Activated CD8-positive, alpha-beta T cell treated with anti-CD3 and anti-CD28 coated beads for 36 hours (primary cell): ENCODE data around the gene FAM174B. TPM values are rescaled to one million over a fixed set of nuclear protein-coding genes. Genes with fewer than 3 reads are reported as not detected.

Experiments
- ATAC-seq: fragments of 200-7000 bp; cut with Tn5 transposase; one replicate; pipeline ENCODE4 v1.10.0; 2021; ENCODE audit warnings: mild to moderate bottlenecking, moderate library complexity
- CTCF ChIA-PET: fragments of 350-600 bp; sonication (Branson Sonifier 250); formaldehyde crosslinking; loops from one replicate; lab custom pipeline; 2021; ENCODE audit warnings: antibody characterized with exemption; lab: Charles Lee
- POLR2A ChIA-PET: fragments of 350-600 bp; sonication (Branson Sonifier 250); formaldehyde crosslinking; loops from one replicate; lab custom pipeline; 2021; ENCODE audit warnings: antibody characterized with exemption; lab: Charles Lee
- DNase-seq: peaks from one replicate; pipeline ENCODE4 v3.0.0-alpha.2; 2020
- H3K27ac Mint-ChIP-seq: one replicate; pipeline ENCODE4 v1.8.0; 2021; ENCODE audit warnings: mild to moderate bottlenecking, mixed read lengths
- H3K27me3 Mint-ChIP-seq: one replicate; pipeline ENCODE4 v1.8.0; 2021; ENCODE audit warnings: mixed read lengths
- H3K36me3 Mint-ChIP-seq: one replicate; pipeline ENCODE4 v1.8.0; 2021; ENCODE audit warnings: low read depth, mixed read lengths
- H3K4me1 Mint-ChIP-seq: one replicate; pipeline ENCODE4 v1.8.0; 2021; ENCODE audit warnings: low read depth, mixed read lengths
- H3K4me3 Mint-ChIP-seq: one replicate; pipeline ENCODE4 v1.8.0; 2021; ENCODE audit warnings: mild to moderate bottlenecking, moderate library complexity, mixed read lengths
- H3K9me3 Mint-ChIP-seq: one replicate; pipeline ENCODE4 v1.8.0; 2021; ENCODE audit warnings: mixed read lengths
- intact Hi-C: fragments of 100-400 bp; cut with micrococcal nuclease; formaldehyde crosslinking; loops from one replicate; pipeline ENCODE4 v1.10.0; 2022
- total RNA-seq, 2 experiments: library from RNA; stranded (reverse); gene quantifications; one replicate each; pipeline ENCODE4 v1.2.3, GENCODE V29; 2021
- TF ChIP-seq, protein P1 (sequence below): fragments of 200-600 bp; IDR thresholded peaks from one replicate; pipeline ENCODE4 v1.8.0; 2022; ENCODE audit warnings: antibody characterized with exemption, mild to moderate bottlenecking

Gene FAM174B
- total RNA-seq, 2 experiments from 2014 or later = 2.6 to 3.0 TPM

DNA sequence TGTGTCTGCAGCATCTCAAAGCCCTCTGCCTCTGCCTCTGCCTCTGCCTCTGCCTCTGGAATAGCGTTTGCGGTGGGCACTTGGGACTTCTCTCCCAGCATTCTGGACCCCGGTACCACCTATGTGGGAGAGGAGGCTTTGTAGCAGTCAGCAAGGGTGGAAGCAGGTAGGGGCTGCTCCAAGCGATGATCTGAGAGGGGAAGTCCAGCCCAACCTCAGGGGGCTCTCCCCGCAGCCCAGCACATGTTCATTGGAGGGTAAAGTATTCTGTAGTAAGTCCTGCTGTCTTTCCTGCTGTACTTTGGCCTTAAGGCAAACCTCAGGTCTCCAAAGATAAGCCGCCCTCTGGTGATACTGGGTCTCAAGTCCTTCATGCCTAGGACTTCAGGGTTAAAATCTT is 68.6 kb downstream of the FAM174B start:
- no peaks in the 10 kb centered on the region for H3K27me3 Mint-ChIP-seq
- TF ChIP-seq, protein P1, sequence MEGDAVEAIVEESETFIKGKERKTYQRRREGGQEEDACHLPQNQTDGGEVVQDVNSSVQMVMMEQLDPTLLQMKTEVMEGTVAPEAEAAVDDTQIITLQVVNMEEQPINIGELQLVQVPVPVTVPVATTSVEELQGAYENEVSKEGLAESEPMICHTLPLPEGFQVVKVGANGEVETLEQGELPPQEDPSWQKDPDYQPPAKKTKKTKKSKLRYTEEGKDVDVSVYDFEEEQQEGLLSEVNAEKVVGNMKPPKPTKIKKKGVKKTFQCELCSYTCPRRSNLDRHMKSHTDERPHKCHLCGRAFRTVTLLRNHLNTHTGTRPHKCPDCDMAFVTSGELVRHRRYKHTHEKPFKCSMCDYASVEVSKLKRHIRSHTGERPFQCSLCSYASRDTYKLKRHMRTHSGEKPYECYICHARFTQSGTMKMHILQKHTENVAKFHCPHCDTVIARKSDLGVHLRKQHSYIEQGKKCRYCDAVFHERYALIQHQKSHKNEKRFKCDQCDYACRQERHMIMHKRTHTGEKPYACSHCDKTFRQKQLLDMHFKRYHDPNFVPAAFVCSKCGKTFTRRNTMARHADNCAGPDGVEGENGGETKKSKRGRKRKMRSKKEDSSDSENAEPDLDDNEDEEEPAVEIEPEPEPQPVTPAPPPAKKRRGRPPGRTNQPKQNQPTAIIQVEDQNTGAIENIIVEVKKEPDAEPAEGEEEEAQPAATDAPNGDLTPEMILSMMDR = no peak
- no peak overlapping the region for H3K4me3 Mint-ChIP-seq
- H3K9me3 Mint-ChIP-seq = no peaks in the 10 kb centered on the region
- H3K36me3 Mint-ChIP-seq = no peaks in the 10 kb centered on the region
- H3K27ac Mint-ChIP-seq = no peak overlapping the region
- ChIA-PET POLR2A (no interaction called here), CTCF (no interaction called here)
- DNase-seq = no peak
- no peak for ATAC-seq
- intact Hi-C loops = no loop called here
- H3K4me1 Mint-ChIP-seq = no peaks in the 10 kb centered on the region

DNA sequence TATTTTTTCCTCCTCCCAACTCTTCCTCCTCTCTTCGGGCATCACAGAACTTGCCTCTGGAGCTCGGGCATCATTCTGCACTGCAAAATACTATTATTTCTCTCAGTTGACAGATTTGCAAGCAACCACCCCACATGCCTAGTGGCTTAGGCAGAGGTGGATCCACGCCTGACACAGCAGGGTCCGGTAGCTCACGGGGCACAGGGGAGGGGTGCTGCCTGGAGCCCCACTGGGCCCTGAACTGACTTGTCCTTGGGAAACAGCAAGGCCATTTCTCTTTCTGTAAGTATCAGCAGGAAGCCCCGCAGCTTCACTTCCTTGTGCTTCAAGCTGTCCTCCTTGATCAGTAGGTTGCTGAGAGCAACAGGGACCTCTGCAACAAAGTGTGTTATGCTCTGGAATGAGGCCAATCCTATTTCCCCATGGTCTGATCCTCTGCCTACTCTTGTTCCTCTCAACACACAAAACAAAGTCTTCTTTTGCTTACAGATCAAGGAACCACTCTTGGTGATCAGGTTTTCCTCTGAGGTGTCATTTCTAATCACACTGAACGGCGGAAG is 69.1 kb downstream of the FAM174B start:
- TF ChIP-seq, protein P1 = no peak
- ATAC-seq = no peak
- Mint-ChIP-seq H3K4me1 (no peaks in the 10 kb centered on the region), H3K27ac (no peak overlapping the region), H3K36me3 (no peaks in the 10 kb centered on the region), H3K9me3 (no peaks in the 10 kb centered on the region), H3K27me3 (no peaks in the 10 kb centered on the region), H3K4me3 (no peak overlapping the region)
- ChIA-PET POLR2A (no interaction called here), CTCF (no interaction called here)
- intact Hi-C loops = no loop called here
- DNase-seq = no peak

DNA sequence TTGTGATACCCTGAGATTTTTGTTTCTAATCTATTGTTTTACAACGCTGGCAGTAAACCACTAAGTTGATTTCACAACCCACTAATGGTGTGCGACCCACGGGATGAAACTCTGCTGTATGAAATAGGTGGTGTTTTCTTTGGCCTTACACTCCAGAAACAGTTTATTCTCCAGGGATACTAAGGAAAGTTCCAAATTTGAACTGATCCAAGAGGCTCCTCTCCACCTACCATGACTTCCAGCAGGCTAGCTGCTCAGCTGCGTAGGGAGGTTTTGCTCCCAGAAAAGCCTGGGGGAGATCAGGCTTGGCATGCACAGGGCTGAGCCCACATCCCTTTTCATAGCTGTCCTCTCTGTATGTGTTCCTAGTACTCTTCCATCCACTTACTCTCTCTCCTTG is 71.5 kb downstream of the FAM174B start:
- ATAC-seq = no peak
- intact Hi-C loops = no loop called here
- POLR2A ChIA-PET = no interaction called here
- Mint-ChIP-seq H3K9me3 (no peaks in the 10 kb centered on the region), H3K36me3 (no peaks in the 10 kb centered on the region), H3K27ac (no peak overlapping the region), H3K27me3 (no peaks in the 10 kb centered on the region), H3K4me1 (no peaks in the 10 kb centered on the region), H3K4me3 (no peak overlapping the region)
- CTCF ChIA-PET = no interaction called here
- TF ChIP-seq, protein P1 = no peak
- no peak for DNase-seq

DNA sequence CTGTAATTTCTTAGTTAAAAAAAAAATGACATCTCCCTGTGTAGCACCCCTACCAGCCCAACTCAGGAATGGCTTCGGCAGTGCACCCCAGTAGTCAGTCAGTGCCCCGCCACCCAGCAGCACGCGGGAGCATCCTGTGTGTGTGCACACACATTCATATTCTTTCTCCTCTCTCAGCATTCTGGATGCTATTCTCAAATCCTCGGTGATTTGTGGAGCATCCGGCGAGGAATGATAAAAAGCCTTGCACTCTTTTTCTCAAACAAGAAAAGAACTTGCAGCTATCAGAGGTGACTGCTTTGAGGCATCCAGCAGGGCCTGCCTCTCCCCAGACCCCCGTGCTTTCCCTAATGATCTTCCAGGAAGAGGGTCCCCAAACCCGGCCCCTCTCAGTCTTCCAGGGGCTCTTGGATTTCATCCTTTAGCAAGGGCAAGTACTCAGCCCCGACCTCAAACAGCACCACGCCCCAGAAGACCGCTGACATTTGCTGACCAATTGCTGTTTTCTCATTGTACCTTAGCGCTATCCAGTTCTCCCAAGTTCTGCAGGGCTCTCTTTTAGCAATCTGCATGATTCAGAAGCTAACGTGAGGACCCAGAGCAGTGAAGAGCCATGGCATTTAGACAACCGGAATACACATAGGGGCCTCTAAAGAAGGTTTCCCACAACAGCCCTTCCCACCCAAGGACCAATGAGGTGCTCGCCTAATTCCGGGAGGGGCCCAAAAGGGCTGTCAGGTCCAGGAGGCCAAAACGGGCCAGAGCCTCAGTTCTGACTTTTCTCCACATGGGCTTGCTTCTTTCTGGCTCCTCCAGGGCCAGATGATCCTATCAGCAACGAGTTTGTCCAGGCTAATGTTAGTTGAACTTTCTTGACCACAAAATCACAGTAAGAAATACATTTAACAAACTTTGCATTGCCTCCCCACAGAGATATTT is 72.2 kb downstream of the FAM174B start:
- CTCF ChIA-PET = no interaction called here
- DNase-seq = no peak

DNA sequence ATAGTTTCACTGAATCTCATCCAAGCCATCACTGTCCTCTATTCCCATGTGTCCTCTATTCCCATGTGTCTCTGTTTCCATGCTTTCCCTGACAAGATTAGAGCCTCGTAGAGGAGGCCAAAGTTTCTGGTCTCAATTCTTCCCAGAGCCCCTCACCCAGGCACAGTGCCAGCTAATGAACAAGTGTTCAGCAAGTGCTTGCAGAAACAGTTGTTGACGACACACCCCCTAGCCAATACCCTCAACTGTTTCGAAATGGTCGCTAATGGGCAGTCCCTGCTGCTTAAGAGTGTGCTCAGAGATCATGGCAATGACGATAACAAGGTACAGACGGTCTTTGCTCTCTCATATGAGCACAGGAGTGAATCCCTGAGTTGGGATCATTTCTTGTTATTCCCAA is 73.4 kb downstream of the FAM174B start:
- TF ChIP-seq, protein P1 = no peak
- CTCF ChIA-PET = no interaction called here
- H3K27ac Mint-ChIP-seq = no peak overlapping the region
- intact Hi-C loops = no loop called here
- POLR2A ChIA-PET = no interaction called here
- ATAC-seq (no peak), DNase-seq (no peak)
- no peaks in the 10 kb centered on the region for H3K9me3 Mint-ChIP-seq
- H3K4me1 Mint-ChIP-seq = no peaks in the 10 kb centered on the region
- no peak overlapping the region for H3K4me3 Mint-ChIP-seq
- H3K27me3 Mint-ChIP-seq = no peaks in the 10 kb centered on the region
- H3K36me3 Mint-ChIP-seq = no peaks in the 10 kb centered on the region

More for the DNA sequence above, 72.2 kb downstream of the FAM174B start:
- H3K4me3 Mint-ChIP-seq = no peak overlapping the region
- no peak overlapping the region for H3K27ac Mint-ChIP-seq
- no peaks in the 10 kb centered on the region for H3K4me1 Mint-ChIP-seq
- no peaks in the 10 kb centered on the region for H3K27me3 Mint-ChIP-seq
- ATAC-seq = no peak
- TF ChIP-seq, protein P1 = no peak
- POLR2A ChIA-PET = no interaction called here
- no peaks in the 10 kb centered on the region for H3K36me3 Mint-ChIP-seq
- H3K9me3 Mint-ChIP-seq = no peaks in the 10 kb centered on the region
- intact Hi-C loops = no loop called here
